GM19452 (cell line): ENCODE measurements around the gene TNFRSF18.

Experiments
- ATAC-seq: cut with Tn5 transposase; IDR thresholded peaks from one replicate; pipeline ENCODE4 v1.9.1; 2021; ENCODE audit not compliant: unreplicated experiment

TNFRSF18 gene

GRCh38 chr1:1228596-1229321, 22.4 kb upstream of the TNFRSF18 start:
- no peak for ATAC-seq

GRCh38 chr1:1228187-1228586, 21.8 kb upstream of the TNFRSF18 start:
- no peak for ATAC-seq

GRCh38 chr1:1227386-1227785, 21.0 kb upstream of the TNFRSF18 start:
- ATAC-seq, result no peak

GRCh38 chr1:1226566-1227362, 20.4 kb upstream of the TNFRSF18 start:
- no peak for ATAC-seq

- ATAC-seq, result no peak
Observed at GRCh38 chr1:1225913-1226312, 19.5 kb upstream of the TNFRSF18 start.

DNA sequence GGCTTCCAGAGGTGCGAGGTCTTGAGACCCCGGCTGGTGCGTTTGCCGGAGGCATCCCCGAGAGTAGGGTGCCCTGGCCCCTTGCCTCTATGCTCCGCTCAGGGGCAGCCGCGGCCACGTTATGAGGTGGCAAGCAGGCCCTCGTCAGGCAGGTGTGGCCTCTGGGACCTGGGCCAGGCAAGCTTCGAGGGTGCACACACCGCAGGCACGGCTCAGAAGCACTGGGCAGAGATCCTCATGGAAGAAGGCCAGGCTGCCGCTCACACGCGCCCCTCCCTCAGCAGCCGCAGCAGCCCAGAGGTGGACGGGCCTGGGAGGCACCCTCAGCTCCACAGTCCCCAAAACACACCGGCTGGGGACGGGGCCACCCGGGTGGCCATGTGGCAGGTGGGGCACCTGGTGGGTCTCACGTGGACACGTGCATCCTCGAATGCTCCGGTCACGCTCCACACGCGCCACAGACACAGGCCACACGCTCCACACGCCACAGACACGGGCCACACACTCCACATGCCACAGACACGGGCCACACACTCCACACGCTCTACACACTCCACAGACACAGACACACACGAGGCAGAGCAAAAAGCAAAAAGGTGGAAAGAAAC, 18.9 kb upstream of the TNFRSF18 start:
- ATAC-seq, result no peak

DNA sequence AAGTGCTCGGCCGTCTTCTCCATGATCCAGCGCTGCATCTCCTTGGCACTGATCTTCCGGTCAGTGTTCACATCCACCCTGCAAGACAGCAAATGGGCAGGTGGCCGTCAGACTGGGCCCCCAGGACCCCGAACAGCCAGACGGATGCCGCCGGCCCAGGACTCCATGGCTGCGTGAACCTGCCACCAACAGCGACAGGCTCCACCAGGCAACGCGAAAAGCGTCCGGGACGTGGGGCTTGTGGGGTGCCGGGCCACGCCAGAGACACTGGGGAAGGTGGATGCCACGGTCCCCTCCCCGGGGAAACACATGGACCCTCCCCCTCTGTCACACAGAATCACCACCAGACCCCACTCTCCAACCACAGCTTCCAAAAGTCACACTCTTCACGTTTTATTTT, 17.5 kb upstream of the TNFRSF18 start:
- no peak for ATAC-seq

- ATAC-seq, result no peak
Observed at GRCh38 chr1:1223321-1223720, 16.9 kb upstream of the TNFRSF18 start.

GRCh38 chr1:1222575-1223225, 16.3 kb upstream of the TNFRSF18 start:
- no peak for ATAC-seq

GRCh38 chr1:1221887-1222574, 15.6 kb upstream of the TNFRSF18 start:
- ATAC-seq, result no peak

- no peak for ATAC-seq
Observed at GRCh38 chr1:1220197-1220596, 13.8 kb upstream of the TNFRSF18 start.

- no peak for ATAC-seq
Observed at GRCh38 chr1:1219341-1219740, 12.9 kb upstream of the TNFRSF18 start.

DNA sequence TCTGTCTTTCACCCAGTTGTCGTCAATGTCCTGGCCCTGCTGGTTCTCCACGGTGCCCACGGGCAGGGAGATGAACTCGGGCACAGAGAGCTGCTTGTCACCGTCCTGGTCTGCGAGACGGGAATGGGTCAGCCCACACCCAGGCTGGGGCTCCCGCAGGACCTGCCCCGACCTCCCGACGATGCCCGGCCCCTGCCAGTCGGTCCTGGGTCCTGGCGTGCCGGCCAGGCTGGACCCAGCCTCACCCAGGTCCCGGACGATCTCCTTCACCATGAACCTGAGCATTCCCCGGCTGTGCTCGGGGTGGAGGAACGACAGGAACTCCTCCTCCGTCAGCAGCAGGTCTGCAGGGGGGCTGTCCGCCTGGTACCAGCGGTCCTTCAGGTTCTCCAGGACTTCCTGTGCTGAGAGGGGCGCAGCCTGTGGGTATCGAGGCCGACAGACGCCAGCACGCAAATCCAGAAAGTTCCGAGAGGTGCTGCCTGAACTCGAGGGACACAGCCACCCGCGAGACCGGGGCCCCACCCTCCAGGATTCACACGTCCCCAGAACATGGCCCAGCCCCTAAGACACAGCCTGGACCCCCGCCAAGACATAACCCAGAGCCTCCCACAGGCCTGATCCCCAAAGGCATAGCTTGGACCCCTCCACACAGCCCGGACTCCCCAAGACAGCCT, 12.3 kb upstream of the TNFRSF18 start:
- no peak for ATAC-seq

- ATAC-seq, result no peak
Observed at GRCh38 chr1:1217621-1218523, 11.5 kb upstream of the TNFRSF18 start.

DNA sequence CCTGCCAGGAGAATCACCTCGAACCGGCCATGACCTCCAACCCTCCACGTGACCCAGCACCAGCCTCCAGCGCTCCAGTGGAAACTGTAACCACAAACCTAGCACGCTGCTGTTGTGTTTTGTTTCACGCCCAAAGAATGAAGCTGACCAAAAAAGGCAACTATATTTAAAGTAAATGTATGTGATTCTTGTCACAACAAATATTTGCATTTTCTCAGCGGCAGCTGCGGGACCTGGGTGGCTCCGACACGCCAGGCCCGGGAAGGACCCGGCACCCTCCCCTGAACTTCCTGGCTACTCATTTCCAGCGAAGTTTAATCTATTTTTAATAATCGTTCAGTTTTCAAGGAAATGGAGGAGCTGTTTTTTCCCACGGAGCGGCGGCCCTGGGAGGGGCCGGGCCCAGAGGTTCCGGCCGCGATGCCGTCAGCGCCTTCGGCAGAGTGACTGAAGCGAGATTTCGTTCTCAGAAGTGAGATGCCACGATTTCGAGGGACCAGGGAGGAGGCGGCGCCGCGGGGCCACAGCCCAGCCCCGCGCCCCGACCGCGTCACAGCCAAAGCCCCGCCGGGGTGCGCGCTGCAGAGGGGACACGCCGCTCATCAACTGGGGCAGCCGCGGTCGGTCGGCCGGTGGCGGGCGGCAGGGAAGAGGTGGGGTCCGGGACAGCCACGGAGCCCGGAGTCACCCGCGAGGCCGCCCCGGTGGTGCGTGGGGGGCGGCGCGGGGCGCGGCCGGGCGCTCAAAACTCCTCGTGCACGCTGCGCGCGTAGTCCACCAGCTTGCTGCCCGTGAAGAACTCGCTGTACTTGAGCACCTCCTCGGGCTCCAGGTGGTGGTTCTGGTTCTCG, 10.6 kb upstream of the TNFRSF18 start:
- no peak for ATAC-seq

DNA sequence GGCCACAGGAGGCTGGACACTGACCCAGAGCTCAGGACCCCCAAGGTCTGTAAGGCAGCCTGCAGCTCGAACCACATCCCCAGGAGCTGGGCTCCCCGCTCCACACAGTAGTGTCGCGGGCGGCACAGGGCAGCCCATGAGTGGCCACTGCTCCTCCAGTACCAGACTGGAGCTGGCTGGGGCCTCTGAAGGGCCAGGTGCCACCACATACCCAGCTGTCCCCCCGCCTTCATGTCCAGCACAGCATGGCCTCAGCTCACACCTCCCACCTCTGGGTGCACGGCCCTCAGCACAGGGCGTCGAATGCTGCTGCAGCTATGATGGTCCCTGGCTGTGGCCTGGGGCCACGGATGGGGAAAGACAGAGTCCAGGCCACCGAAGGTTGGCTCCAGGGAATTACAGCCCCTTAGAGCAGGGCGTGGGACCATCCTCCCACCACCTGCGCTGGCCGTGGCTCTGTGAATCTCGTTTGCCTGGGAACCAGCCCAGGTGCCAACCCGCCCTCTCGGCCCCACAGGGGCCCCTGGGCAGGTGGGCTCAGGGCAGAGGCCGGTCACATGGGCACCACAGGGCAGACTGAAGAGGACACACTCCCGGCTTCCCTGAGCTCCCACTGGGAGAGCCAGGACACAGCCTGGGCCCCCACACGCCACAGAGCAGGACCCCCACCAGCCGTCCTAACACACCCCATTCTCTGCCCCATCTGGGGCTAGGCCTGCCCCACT, 9.7 kb upstream of the TNFRSF18 start:
- no peak for ATAC-seq

DNA sequence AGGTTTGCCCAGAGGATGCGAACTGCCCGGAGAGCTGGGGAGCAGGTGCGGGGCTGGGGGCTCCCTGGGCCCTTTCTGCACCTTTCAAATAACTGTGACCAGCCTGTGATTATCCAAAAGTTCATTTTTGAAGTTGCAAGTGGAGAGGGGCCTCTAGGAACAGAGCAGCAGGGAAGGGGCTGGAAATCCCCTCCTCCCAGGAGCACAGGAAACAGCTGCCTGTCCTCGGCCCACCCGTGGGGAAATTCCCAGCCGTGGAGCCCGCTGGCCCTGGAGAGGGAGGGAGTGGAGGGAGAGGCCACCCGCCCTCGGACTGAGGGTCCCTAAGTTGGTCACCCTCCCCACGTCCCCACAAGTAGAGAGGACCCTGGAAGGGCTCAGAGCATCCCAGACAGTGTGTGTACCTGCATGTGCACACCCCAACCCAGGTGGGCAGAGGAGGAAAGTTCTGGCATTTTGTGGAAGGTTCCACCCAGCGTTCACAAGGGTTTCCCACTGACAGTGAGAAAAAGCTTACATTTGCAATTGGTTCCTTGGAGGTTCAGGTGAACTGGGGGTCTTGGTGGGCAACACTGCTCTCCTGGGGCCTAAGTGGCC, 8.8 kb upstream of the TNFRSF18 start:
- ATAC-seq, result no peak
